ENCODE results near the gene MFAP2. TPM values are rescaled to one million over a fixed set of nuclear protein-coding genes. Genes with fewer than 3 reads are reported as not detected.

MFAP2 gene
- total and polyA plus RNA-seq, 2 experiments from 2014 or later = 129 to 255 TPM

- peaks cover 11% of the 10 kb centered on the region for H3K27me3 Mint-ChIP-seq (ENCODE audit: insufficient read depth, low read depth, poor library complexity)
- H3K4me3 Mint-ChIP-seq = no peak overlapping the region
- Histone ChIP-seq H3K4me1 (ENCODE audit: insufficient read depth) (peaks cover 7% of the 10 kb centered on the region; the same call in 1 of the 2 replicates), H3K27me3 (ENCODE audit: insufficient read depth) (no peaks in the 10 kb centered on the region), H2AFZ (no peak overlapping the region), H3K27ac (ENCODE audit: low read depth) (no peak overlapping the region), H3K9me2 (ENCODE audit: insufficient read depth) (no peaks in the 10 kb centered on the region), H3F3A (replicated peaks; ENCODE audit: low read depth) (peaks cover 10% of the 10 kb centered on the region; the same call in 1 of the 2 replicates), H3K36me3 (ENCODE audit: insufficient read depth) (no peaks in the 10 kb centered on the region; the same call in 1 of the 2 replicates), H3K79me2 (replicated peaks; ENCODE audit: insufficient read depth) (no peaks in the 10 kb centered on the region), H4K20me1 (replicated peaks; ENCODE audit: insufficient read depth) (0 out of 2 replicates have a peak, but pooled peaks cover 5% of the 10 kb centered on the region), H3K4me2 (no peak overlapping the region), H3K4me3 (no peak overlapping the region)
- H3K36me3 Mint-ChIP-seq (ENCODE audit: low read depth) = peaks cover 53% of the 10 kb centered on the region
- TF ChIP-seq EZH2 (IDR thresholded peaks at IDR 0.05; ENCODE audit: low read depth, unreplicated experiment) (no peak), ZNF462 (CRISPR knock-in tag; IDR thresholded peaks at IDR 0.05) (no peak), POLR2AphosphoS5 (IDR thresholded peaks at IDR 0.05; ENCODE audit: low read depth) (no peak), ZNF114 (CRISPR knock-in tag; IDR thresholded peaks at IDR 0.05) (no peak), CTCF (conservative IDR thresholded peaks at IDR 0.05; ENCODE audit: low read depth in 2 of 2) (no peak), ZNF331 (CRISPR knock-in tag; IDR thresholded peaks at IDR 0.05; ENCODE audit: low read depth) (no peak), JUNB (IDR thresholded peaks at IDR 0.05; ENCODE audit: unreplicated experiment) (no peak), EZH2phosphoT487 (IDR thresholded peaks at IDR 0.05; ENCODE audit: unreplicated experiment) (no peak), STAT1 (IDR thresholded peaks at IDR 0.05; ENCODE audit: unreplicated experiment) (no peak), NANOG (IDR thresholded peaks at IDR 0.05; ENCODE audit: borderline replicate concordance) (no peak), CREB1 (CRISPR knock-in tag; IDR thresholded peaks at IDR 0.05; ENCODE audit: low read depth) (no peak)
- TF ChIP-seq, protein P1, sequence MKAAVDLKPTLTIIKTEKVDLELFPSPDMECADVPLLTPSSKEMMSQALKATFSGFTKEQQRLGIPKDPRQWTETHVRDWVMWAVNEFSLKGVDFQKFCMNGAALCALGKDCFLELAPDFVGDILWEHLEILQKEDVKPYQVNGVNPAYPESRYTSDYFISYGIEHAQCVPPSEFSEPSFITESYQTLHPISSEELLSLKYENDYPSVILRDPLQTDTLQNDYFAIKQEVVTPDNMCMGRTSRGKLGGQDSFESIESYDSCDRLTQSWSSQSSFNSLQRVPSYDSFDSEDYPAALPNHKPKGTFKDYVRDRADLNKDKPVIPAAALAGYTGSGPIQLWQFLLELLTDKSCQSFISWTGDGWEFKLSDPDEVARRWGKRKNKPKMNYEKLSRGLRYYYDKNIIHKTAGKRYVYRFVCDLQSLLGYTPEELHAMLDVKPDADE (IDR thresholded peaks at IDR 0.05) = no peak
- TF ChIP-seq, protein P2, sequence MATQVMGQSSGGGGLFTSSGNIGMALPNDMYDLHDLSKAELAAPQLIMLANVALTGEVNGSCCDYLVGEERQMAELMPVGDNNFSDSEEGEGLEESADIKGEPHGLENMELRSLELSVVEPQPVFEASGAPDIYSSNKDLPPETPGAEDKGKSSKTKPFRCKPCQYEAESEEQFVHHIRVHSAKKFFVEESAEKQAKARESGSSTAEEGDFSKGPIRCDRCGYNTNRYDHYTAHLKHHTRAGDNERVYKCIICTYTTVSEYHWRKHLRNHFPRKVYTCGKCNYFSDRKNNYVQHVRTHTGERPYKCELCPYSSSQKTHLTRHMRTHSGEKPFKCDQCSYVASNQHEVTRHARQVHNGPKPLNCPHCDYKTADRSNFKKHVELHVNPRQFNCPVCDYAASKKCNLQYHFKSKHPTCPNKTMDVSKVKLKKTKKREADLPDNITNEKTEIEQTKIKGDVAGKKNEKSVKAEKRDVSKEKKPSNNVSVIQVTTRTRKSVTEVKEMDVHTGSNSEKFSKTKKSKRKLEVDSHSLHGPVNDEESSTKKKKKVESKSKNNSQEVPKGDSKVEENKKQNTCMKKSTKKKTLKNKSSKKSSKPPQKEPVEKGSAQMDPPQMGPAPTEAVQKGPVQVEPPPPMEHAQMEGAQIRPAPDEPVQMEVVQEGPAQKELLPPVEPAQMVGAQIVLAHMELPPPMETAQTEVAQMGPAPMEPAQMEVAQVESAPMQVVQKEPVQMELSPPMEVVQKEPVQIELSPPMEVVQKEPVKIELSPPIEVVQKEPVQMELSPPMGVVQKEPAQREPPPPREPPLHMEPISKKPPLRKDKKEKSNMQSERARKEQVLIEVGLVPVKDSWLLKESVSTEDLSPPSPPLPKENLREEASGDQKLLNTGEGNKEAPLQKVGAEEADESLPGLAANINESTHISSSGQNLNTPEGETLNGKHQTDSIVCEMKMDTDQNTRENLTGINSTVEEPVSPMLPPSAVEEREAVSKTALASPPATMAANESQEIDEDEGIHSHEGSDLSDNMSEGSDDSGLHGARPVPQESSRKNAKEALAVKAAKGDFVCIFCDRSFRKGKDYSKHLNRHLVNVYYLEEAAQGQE (IDR thresholded peaks at IDR 0.05; ENCODE audit: unreplicated experiment) = no peak
- peaks cover 21% of the 10 kb centered on the region for H3K4me1 Mint-ChIP-seq
- no peak overlapping the region for H3K27ac Mint-ChIP-seq
- ATAC-seq (no peak), DNase-seq (ENCODE audit: low spot score) (no peak)
- H3K9me3 Mint-ChIP-seq = no peaks in the 10 kb centered on the region
Observed at GRCh38 chr1:16970132-16970910, 10.1 kb downstream of the MFAP2 start.
